DND-41 (cell line): Measurements from ENCODE around the gene EFHC1.

ENCODE experiments used
- ATAC-seq: fragments of 200-7000 bp; cut with Tn5 transposase; 3 replicates; pipeline ENCODE4 v1.9.1; 2021; ENCODE audit warnings: low read depth; ENCODE audit not compliant: insufficient read depth
- DNase-seq: peaks from one replicate; pipeline ENCODE4 v3.0.0-alpha.2; 2020
- H2AFZ ChIP-seq: 2 replicates; pipeline ENCODE4 v1.6.0; 2012; ENCODE audit warnings: low read depth, low read length
- H3K27ac ChIP-seq: 2 replicates; pipeline ENCODE4 v1.5.1; 2012; ENCODE audit warnings: low read length, inconsistent platforms
- H3K27me3 ChIP-seq: fragments of 200-600 bp; sonication (generic); 2 replicates; pipeline ENCODE4 v1.6.0; 2012; ENCODE audit warnings: low read length, mild to moderate bottlenecking, inconsistent platforms; ENCODE audit not compliant: insufficient read depth, poor library complexity
- H3K36me3 ChIP-seq: 2 replicates; pipeline ENCODE4 v1.5.1; 2012; ENCODE audit warnings: low read length, inconsistent platforms; ENCODE audit not compliant: insufficient read depth
- H3K4me1 ChIP-seq: 2 replicates; pipeline ENCODE4 v1.5.1; 2012; ENCODE audit warnings: mild to moderate bottlenecking, low read length; ENCODE audit not compliant: insufficient read depth
- H3K4me2 ChIP-seq: 2 replicates; pipeline ENCODE4 v1.6.0; 2012; ENCODE audit warnings: mild to moderate bottlenecking, moderate library complexity, low read length, inconsistent platforms; ENCODE audit not compliant: insufficient read depth
- H3K4me3 ChIP-seq, 2 experiments: fragments of 200-600 bp in 1 of 2; shearing (Covaris generic) in 1 of 2; 2 replicates each; pipeline ENCODE4 v1.5.1; 2012 to 2016; ENCODE audit warnings: inconsistent platforms in 2 of 2, low read length in 2 of 2, mild to moderate bottlenecking in 2 of 2, low read depth in 1 of 2, moderate library complexity in 1 of 2
- H3K79me2 ChIP-seq: 2 replicates; pipeline ENCODE4 v1.6.0; 2012; ENCODE audit warnings: low read length, inconsistent platforms; ENCODE audit not compliant: insufficient read depth
- H3K9ac ChIP-seq: 2 replicates; pipeline ENCODE4 v1.6.0; 2012; ENCODE audit warnings: low read depth, mild to moderate bottlenecking, inconsistent platforms, low read length, moderate library complexity
- H3K9me3 ChIP-seq: 2 replicates; pipeline ENCODE4 v1.5.1; 2012; ENCODE audit warnings: low read length, moderate library complexity, mild to moderate bottlenecking, inconsistent platforms; ENCODE audit not compliant: insufficient read depth, severe bottlenecking
- H4K20me1 ChIP-seq: 2 replicates; pipeline ENCODE4 v1.6.0; 2012; ENCODE audit warnings: low read length; ENCODE audit not compliant: insufficient read depth
- CTCF ChIP-seq: IDR thresholded peaks from 2 replicates; pipeline ENCODE4 v1.5.1; 2012; ENCODE audit warnings: borderline replicate concordance, low read length, moderate library complexity, mild to moderate bottlenecking; ENCODE audit not compliant: poor library complexity, severe bottlenecking; ENCODE audit errors: extremely low read depth
- EZH2 ChIP-seq: IDR thresholded peaks from 3 replicates; pipeline ENCODE4 v1.6.1; 2012; ENCODE audit warnings: borderline replicate concordance, low read depth, mild to moderate bottlenecking, moderate library complexity, low read length, inconsistent platforms; ENCODE audit not compliant: severe bottlenecking

The EFHC1 gene

GRCh38 chr6:52562911-52563310 is 142.8 kb downstream of the EFHC1 start:
- H3K27ac ChIP-seq: no peak overlapping the region
- H3K4me3 ChIP-seq: no peak overlapping the region
- no peak overlapping the region for H2AFZ ChIP-seq
- no peaks in the 10 kb centered on the region for H3K27me3 ChIP-seq
- no peak for DNase-seq
- no peak for ATAC-seq
- peaks cover 15% of the 10 kb centered on the region; the same call in 1 of the 2 replicates for H4K20me1 ChIP-seq
- no peaks in the 10 kb centered on the region for H3K9me3 ChIP-seq
- H3K36me3 ChIP-seq: no peaks in the 10 kb centered on the region
- H3K79me2 ChIP-seq: peaks cover 76% of the 10 kb centered on the region
- H3K4me2 ChIP-seq: no peak overlapping the region
- H3K9ac ChIP-seq: no peak overlapping the region
- TF ChIP-seq CTCF: no peak
- TF ChIP-seq EZH2: no peak
- peaks cover 27% of the 10 kb centered on the region for H3K4me1 ChIP-seq

GRCh38 chr6:52564856-52565255 is 144.7 kb downstream of the EFHC1 start:
- no peaks in the 10 kb centered on the region for H3K36me3 ChIP-seq
- no peak for TF ChIP-seq EZH2
- no peak for TF ChIP-seq CTCF
- no peak overlapping the region for H3K4me2 ChIP-seq
- no peak overlapping the region for H2AFZ ChIP-seq
- H3K79me2 ChIP-seq: peaks cover 83% of the 10 kb centered on the region
- no peak overlapping the region for H3K4me3 ChIP-seq
- DNase-seq (no peak), ATAC-seq (no peak)
- no peaks in the 10 kb centered on the region for H3K9me3 ChIP-seq
- no peak overlapping the region for H3K27ac ChIP-seq
- H3K4me1 ChIP-seq: peaks cover 29% of the 10 kb centered on the region
- no peaks in the 10 kb centered on the region for H3K27me3 ChIP-seq
- no peak overlapping the region for H3K9ac ChIP-seq
- H4K20me1 ChIP-seq: peaks cover 15% of the 10 kb centered on the region; the same call in 1 of the 2 replicates

GRCh38 chr6:52566201-52566600 is 146.1 kb downstream of the EFHC1 start:
- Histone ChIP-seq H3K4me3 (no peak overlapping the region), H3K27me3 (no peaks in the 10 kb centered on the region), H3K79me2 (peaks cover 86% of the 10 kb centered on the region), H3K36me3 (no peaks in the 10 kb centered on the region), H3K4me1 (peaks cover 38% of the 10 kb centered on the region), H3K9me3 (no peaks in the 10 kb centered on the region), H3K4me2 (peak overlapping the region; percentile 27), H2AFZ (no peak overlapping the region), H3K9ac (no peak overlapping the region), H4K20me1 (peaks cover 17% of the 10 kb centered on the region; the same call in 1 of the 2 replicates), H3K27ac (peak overlapping the region; percentile 63)
- peak; percentile 65 for DNase-seq
- ATAC-seq: peak; percentile 92
- TF ChIP-seq EZH2 (no peak), CTCF (no peak)

DNA sequence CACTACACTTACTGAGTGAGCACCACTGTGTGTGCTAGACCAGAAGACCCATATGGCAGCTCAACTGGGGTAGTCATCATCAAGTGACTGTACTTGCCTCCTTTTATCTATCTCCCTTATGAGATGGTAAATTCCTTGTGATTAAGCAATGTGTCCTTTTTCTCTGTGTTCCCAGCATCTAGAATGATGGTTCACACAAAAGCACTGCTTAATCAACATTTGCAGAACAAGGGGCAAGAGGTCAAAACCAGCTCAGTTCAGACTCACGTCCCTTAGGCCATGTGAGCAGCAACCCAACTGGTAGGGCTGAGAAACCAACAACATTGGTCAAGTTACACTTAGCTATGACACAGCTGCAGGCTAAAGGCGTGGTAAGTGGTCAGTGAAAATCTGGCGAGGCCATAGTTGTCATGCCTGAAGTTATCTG is 146.7 kb downstream of the EFHC1 start:
- H2AFZ ChIP-seq: no peak overlapping the region
- H3K9me3 ChIP-seq: no peaks in the 10 kb centered on the region
- TF ChIP-seq EZH2 (no peak), CTCF (no peak)
- H3K79me2 ChIP-seq: peaks cover 89% of the 10 kb centered on the region
- H3K4me3 ChIP-seq: no peak overlapping the region
- H3K9ac ChIP-seq: no peak overlapping the region
- H3K27me3 ChIP-seq: no peaks in the 10 kb centered on the region
- DNase-seq: no peak
- no peaks in the 10 kb centered on the region for H3K36me3 ChIP-seq
- H4K20me1 ChIP-seq: peaks cover 23% of the 10 kb centered on the region; the same call in 1 of the 2 replicates
- H3K4me1 ChIP-seq: peaks cover 45% of the 10 kb centered on the region
- ATAC-seq: no peak; the same call in 2 of the 3 replicates
- H3K4me2 ChIP-seq: no peak overlapping the region
- H3K27ac ChIP-seq: peak overlapping the region; percentile 63
